Subcutaneous abdominal adipose tissue (tissue), 5 donors: ENCODE measurements around the gene LRRC1.

Experiments
- H3K27ac ChIP-seq: one replicate; pipeline ENCODE4 v1.7.0; 2013; ENCODE audit warnings: low read depth, mild to moderate bottlenecking, inconsistent platforms, low read length, moderate library complexity
- H3K27me3 ChIP-seq, 5 donors: one replicate each; pipeline ENCODE4 v1.7.0; 2013; ENCODE audit warnings: low read length in 5 of 5, inconsistent platforms in 1 of 5; ENCODE audit not compliant: control insufficient read depth in 5 of 5, insufficient read depth in 4 of 5
- H3K36me3 ChIP-seq, 5 donors: one replicate each; pipeline ENCODE4 v1.7.0; 2013; ENCODE audit warnings: low read length in 5 of 5; ENCODE audit not compliant: control insufficient read depth in 5 of 5, insufficient read depth in 5 of 5
- H3K4me1 ChIP-seq, 5 donors: one replicate each; pipeline ENCODE4 v1.7.0; 2013; ENCODE audit warnings: low read length in 5 of 5, mild to moderate bottlenecking in 3 of 5, moderate library complexity in 1 of 5; ENCODE audit not compliant: control insufficient read depth in 5 of 5, insufficient read depth in 5 of 5
- H3K4me3 ChIP-seq, 5 donors: one replicate each; pipeline ENCODE4 v1.7.0; 2013; ENCODE audit warnings: low read length in 5 of 5, low read depth in 1 of 5
- H3K9ac ChIP-seq, 5 donors: one replicate each; pipeline ENCODE4 v1.7.0; 2013; ENCODE audit warnings: low read length in 5 of 5, mild to moderate bottlenecking in 4 of 5, moderate library complexity in 3 of 5
- H3K9me3 ChIP-seq, 5 donors: one replicate each; pipeline ENCODE4 v1.7.0; 2013; ENCODE audit warnings: low read length in 5 of 5; ENCODE audit not compliant: control insufficient read depth in 5 of 5
- donor health status: healthy.
- donor health status: healthy.
- donor health status: healthy.
- donor health status: healthy.
- donor health status: healthy.

Gene LRRC1

GRCh38 chr6:53794720-53795339 lies at the start of gene LRRC1:
TSS of gene LRRC1 (plus strand) at chr6:53795005. CDS start at chr6:53795257, 252 bp downstream.
- H3K27me3 ChIP-seq = peaks cover 0 to 23% (median 4%) of the 10 kb centered on the region in 5 donors
- H3K9ac ChIP-seq = peak within 1 kb of the TSS in 4 of 5 donors; percentile 20 to 78 (median 66)
- no peaks in the 10 kb centered on the region for H3K36me3 ChIP-seq
- peak within 1 kb of the TSS; percentile 72 to 88 (median 84) for H3K4me3 ChIP-seq
- H3K27ac ChIP-seq = no peak within 1 kb of the TSS
- H3K4me1 ChIP-seq = peaks cover 2 to 28% (median 26%) of the 10 kb centered on the region in 5 donors
- no peaks in the 10 kb centered on the region for H3K9me3 ChIP-seq

- Histone ChIP-seq H3K4me1 (no peaks in the 10 kb centered on the region), H3K36me3 (no peaks in the 10 kb centered on the region), H3K9me3 (no peaks in the 10 kb centered on the region), H3K27ac (no peak overlapping the region), H3K4me3 (no peak overlapping the region), H3K9ac (no peak overlapping the region), H3K27me3 (no peaks in the 10 kb centered on the region)
These were observed 48.2 kb upstream of the LRRC1 start for GRCh38 chr6:53746442-53747103.

DNA sequence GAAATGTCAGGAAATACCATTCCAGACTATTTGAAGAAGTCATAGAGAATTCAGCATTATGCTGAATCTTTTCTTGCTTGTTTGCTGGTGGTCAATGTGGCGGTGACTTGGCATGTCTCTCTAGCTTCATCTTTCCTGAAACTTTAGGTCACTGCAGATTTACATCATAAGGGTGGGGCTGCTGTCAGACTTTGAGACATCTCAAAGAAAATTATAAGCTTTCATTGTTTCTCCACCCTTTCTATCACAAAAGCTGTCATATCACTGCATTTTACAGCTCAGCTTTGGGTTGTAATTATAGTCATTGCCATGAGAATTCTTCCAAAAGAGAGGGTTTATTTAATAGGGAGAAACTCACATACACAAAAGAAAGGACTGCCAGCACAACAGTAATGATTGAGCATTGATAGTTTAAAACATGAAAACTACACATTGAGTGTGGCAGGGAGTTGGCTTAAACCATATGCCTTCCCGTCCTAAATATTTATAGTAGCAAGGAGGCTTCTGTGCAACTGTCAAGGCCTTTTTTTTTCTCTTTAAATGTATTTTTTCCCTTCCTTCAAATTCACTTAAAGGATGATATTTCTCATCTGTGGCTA lies 44.7 kb upstream of the LRRC1 start:
- H3K9ac ChIP-seq = no peak overlapping the region
- no peak overlapping the region for H3K27ac ChIP-seq
- H3K4me1 ChIP-seq = no peaks in the 10 kb centered on the region
- no peaks in the 10 kb centered on the region for H3K9me3 ChIP-seq
- no peaks in the 10 kb centered on the region for H3K36me3 ChIP-seq
- no peak overlapping the region for H3K4me3 ChIP-seq
- H3K27me3 ChIP-seq = peaks cover 0 to 2% (median 0%) of the 10 kb centered on the region in 5 donors

GRCh38 chr6:53751417-53751816 lies 43.4 kb upstream of the LRRC1 start:
- no peak overlapping the region for H3K27ac ChIP-seq
- H3K9me3 ChIP-seq = no peaks in the 10 kb centered on the region
- no peaks in the 10 kb centered on the region for H3K4me1 ChIP-seq
- H3K4me3 ChIP-seq = no peak overlapping the region
- H3K27me3 ChIP-seq = peaks cover 0 to 2% (median 0%) of the 10 kb centered on the region in 5 donors
- no peaks in the 10 kb centered on the region for H3K36me3 ChIP-seq
- no peak overlapping the region for H3K9ac ChIP-seq

DNA sequence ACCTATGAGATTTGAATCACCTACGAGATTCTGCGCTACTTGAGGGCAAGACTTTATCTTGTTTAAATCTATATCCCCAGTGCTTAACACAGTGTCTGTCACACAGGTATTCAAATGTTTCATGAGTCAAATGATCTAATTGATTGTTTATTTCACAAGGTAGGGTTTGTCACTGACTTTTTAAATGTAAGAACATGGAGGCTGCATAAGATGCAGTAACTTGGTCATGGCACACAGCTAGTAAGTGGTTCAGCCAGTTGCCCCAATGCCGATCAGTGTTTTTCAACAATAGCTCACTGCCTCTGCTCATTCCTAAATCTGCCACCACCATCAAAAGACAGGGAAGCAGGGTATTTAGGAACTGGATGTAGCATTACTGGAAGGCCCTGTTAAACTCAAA lies 42.4 kb upstream of the LRRC1 start:
- Histone ChIP-seq H3K9me3 (no peaks in the 10 kb centered on the region), H3K27ac (no peak overlapping the region), H3K9ac (no peak overlapping the region), H3K4me3 (no peak overlapping the region), H3K36me3 (no peaks in the 10 kb centered on the region), H3K4me1 (no peaks in the 10 kb centered on the region), H3K27me3 (peaks cover 0 to 2% (median 0%) of the 10 kb centered on the region in 5 donors)

GRCh38 chr6:53752856-53753255 lies 41.9 kb upstream of the LRRC1 start:
- Histone ChIP-seq H3K4me3 (no peak overlapping the region), H3K9ac (no peak overlapping the region), H3K27me3 (peaks cover 0 to 2% (median 0%) of the 10 kb centered on the region in 5 donors), H3K27ac (no peak overlapping the region), H3K9me3 (no peaks in the 10 kb centered on the region), H3K4me1 (no peaks in the 10 kb centered on the region), H3K36me3 (no peaks in the 10 kb centered on the region)

GRCh38 chr6:53754330-53754729 lies 40.5 kb upstream of the LRRC1 start:
- Histone ChIP-seq H3K4me1 (no peaks in the 10 kb centered on the region), H3K27me3 (peaks cover 0 to 2% (median 0%) of the 10 kb centered on the region in 5 donors), H3K9ac (no peak overlapping the region), H3K36me3 (no peaks in the 10 kb centered on the region), H3K9me3 (no peaks in the 10 kb centered on the region), H3K27ac (no peak overlapping the region), H3K4me3 (no peak overlapping the region)

GRCh38 chr6:53756396-53756795 lies 38.4 kb upstream of the LRRC1 start:
- H3K9ac ChIP-seq = no peak overlapping the region
- no peaks in the 10 kb centered on the region for H3K9me3 ChIP-seq
- H3K4me1 ChIP-seq = no peaks in the 10 kb centered on the region
- no peaks in the 10 kb centered on the region for H3K36me3 ChIP-seq
- H3K27me3 ChIP-seq = peaks cover 0 to 2% (median 0%) of the 10 kb centered on the region in 5 donors
- no peak overlapping the region for H3K27ac ChIP-seq
- no peak overlapping the region for H3K4me3 ChIP-seq

DNA sequence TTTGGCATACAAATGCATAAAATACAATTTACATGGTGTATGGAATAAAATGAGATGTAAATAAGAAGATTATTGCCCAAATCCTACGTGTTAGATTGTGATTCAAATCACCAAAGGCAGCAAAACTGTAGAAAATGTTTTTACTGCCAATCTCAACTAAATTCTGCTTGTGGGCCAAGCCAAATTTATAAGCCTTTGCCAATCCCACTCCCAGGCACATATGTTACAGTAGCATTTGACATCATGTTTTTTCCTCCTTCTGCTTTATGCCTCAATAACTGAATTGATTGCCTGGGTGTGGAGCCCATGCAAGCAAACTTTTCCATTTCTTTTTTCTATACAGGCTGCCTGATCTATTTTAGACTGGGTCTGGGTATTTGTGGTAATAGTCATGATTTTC lies 36.3 kb upstream of the LRRC1 start:
- Histone ChIP-seq H3K27ac (no peak overlapping the region), H3K4me3 (no peak overlapping the region), H3K9ac (no peak overlapping the region), H3K27me3 (peaks cover 0 to 2% (median 0%) of the 10 kb centered on the region in 5 donors), H3K9me3 (no peaks in the 10 kb centered on the region), H3K4me1 (no peaks in the 10 kb centered on the region), H3K36me3 (no peaks in the 10 kb centered on the region)

- Histone ChIP-seq H3K4me3 (no peak overlapping the region), H3K4me1 (no peaks in the 10 kb centered on the region), H3K9me3 (no peaks in the 10 kb centered on the region), H3K36me3 (no peaks in the 10 kb centered on the region), H3K27ac (no peak overlapping the region), H3K27me3 (no peaks in the 10 kb centered on the region), H3K9ac (no peak overlapping the region)
These were observed 33.8 kb upstream of the LRRC1 start for GRCh38 chr6:53761036-53761435.
